ENCODE measurements around the gene COL6A5.

Gene COL6A5

DNA sequence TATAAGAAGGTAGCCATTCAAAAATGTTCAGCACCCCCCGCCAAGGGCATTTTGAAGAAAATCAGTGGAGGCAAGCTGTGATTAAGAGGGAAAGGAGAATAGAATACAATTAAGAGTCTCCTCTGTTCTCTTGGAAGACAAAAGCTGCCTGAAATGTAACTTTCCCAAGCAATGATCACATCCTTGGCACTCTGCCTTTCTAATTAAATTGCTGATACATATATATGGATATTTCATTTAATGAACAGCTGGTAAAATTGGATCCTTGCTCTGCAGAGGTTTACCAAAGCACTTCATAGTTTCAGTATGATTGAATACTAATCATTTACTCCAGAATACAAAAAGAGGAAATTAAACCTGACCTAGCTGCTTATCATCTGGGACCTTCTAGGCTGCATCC, 182.0 kb downstream of the COL6A5 start:
- DNase-seq = no peak

DNA sequence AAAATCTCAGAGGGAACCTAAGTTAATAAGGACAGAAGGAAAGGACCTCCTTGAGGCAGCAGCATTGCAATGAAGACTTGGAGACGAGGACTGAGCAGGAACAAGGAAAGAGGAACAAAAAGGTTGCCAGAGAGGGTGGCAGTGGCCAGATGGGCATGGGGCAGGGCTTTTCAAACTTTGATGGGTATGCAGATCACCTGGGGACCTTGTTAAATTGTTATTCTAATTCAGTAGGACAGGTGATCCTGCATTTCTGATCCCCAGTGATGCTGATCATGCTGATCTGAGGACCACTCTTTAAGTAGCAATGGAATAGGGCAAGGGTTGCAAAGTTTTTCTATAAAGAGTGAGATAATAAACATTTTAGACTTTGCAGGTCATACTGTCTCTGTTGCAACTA, 182.6 kb downstream of the COL6A5 start:
- DNase-seq = no peak

DNA sequence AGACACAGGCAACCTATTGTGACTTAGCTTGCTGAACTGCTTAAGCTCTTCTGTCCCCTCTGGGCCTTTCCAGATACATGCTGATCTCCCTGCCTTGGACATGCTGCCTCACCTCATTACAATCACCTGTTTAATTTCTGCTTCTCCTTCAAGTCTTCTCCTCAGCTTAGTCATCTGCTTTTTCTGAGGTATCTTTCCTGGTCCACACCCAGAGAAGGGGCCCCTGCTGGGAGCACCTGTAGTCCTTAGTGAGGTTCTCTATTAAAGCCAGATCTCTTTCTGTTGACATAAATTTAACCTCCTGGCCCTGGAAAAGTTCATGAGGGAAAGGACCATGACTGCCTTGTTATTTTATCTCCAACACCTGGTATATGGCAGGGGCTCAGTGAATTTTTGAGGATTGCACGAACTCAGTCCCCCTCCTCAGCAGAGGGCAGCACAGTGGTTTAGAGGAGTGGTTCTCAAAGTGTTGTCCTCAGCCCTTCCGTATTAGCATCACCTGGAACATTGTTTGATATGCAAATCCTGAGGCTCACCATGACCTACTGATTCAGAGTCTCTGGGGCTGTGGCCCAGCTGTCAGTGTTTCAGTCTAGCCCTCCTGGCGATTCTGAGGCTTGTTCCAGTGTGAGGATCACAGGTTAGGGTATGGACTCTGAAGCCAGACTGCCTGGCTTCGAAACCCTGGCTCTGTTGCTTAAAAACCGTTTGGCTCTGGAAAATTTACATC, 184.2 kb downstream of the COL6A5 start:
- no peak for DNase-seq

DNA sequence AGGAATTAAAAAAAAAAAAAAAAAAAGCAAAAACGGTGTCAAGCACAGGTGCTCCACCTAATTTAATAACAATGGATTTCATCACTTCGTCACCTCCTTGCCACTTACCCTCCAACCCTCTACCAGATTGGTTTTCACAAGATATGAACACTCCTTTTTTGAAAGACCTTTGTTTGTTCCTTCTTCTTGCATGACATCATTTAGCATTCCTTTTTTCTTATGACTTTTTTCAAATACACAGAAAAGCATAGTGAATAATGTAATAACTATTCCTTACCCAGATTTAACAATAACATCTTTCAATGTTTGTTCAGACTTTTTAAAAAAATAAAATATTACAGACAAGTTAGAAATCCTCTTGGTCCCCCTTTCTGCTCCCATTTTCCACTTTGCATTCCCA, 187.8 kb downstream of the COL6A5 start:
- DNase-seq = no peak
